HepG2 (cell line): ENCODE results near the gene GRAMD1A.

Source experiments
- ARHGAP35 ChIP-seq: sonication (generic); formaldehyde crosslinking; IDR thresholded peaks from 2 replicates; pipeline ENCODE4 v1.9.0; 2022; ENCODE audit warnings: mild to moderate bottlenecking, inconsistent platforms, moderate library complexity, missing genetic modification reagents, borderline replicate concordance
- CHD2 ChIP-seq: IDR thresholded peaks from 2 replicates; pipeline ENCODE4 v1.6.1; 2011; ENCODE audit warnings: low read depth, low read length, improper control_type of control experiment
- EZH2 ChIP-seq: conservative IDR thresholded peaks from 2 replicates; pipeline ENCODE4 v1.6.1; 2012; ENCODE audit warnings: mild to moderate bottlenecking, low read depth, low read length, moderate library complexity
- FOXK1 ChIP-seq: sonication (generic); formaldehyde crosslinking; IDR thresholded peaks from 2 replicates; pipeline ENCODE4 v1.4.0; 2020; ENCODE audit warnings: low read depth, missing genetic modification reagents, borderline replicate concordance
- TRIM24 ChIP-seq: sonication (generic); formaldehyde crosslinking; IDR thresholded peaks from 2 replicates; pipeline ENCODE4 v1.8.0; 2022; ENCODE audit warnings: mild to moderate bottlenecking, missing genetic modification reagents

DNA sequence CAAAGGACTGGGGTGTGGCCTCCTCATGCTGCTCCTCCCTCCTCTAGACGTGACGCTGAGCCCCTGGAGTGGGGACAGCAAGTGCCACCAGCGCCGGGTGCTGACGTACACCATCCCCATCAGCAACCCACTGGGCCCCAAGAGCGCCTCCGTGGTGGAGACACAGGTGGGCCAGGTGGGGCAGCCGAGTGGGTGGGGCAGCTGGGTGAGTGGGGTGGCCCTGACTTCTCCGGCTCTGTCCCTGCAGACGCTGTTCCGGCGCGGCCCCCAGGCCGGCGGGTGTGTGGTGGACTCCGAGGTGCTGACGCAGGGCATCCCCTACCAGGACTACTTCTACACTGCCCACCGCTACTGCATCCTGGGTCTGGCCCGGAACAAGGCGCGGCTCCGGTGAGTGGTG is 19.0 kb downstream of the GRAMD1A start:
- no peak for TF ChIP-seq TRIM24 (CRISPR knock-in tag)
- TF ChIP-seq EZH2 = no peak
- TF ChIP-seq ARHGAP35 (CRISPR knock-in tag) = no peak
- no peak for TF ChIP-seq FOXK1
- no peak for TF ChIP-seq CHD2
